Pancreas (tissue), 10 donors: ENCODE measurements around the gene RNF44. TPM values are rescaled to one million over a fixed set of nuclear protein-coding genes. Genes with fewer than 3 reads are reported as not detected.

Experiments used
- ATAC-seq, 4 donors: fragments of 200-7000 bp; cut with Tn5 transposase; one replicate each; pipeline versions ENCODE4 v1.8.0 to v1.9.1; 2020; ENCODE audit warnings: mild to moderate bottlenecking in 4 of 4, moderate library complexity in 4 of 4
- DNase-seq, 6 donors: peaks; one replicate each; pipeline ENCODE4 v3.0.0-alpha.2; 2020
- FAIRE-seq: peaks from 2 replicates; lab custom pipeline; 2012; peaks lifted over from hg19 to GRCh38; lab: Jason Lieb, UNC
- H3K27ac ChIP-seq, 4 donors: fragments of 200-600 bp; sonication (generic); 1 replicate in 3 of 4; 2 replicates in 1 of 4; pipeline versions ENCODE4 v1.5.0 to v1.8.0; 2020
- H3K27me3 ChIP-seq, 4 donors: fragments of 200-600 bp; one replicate each; pipeline ENCODE4 v1.8.0; 2021
- H3K36me3 ChIP-seq, 3 donors: fragments of 200-600 bp; sonication (generic) in 1 of 3; one replicate each; pipeline versions ENCODE4 v1.5.0 to v1.8.0; 2020 to 2021
- H3K4me1 ChIP-seq, 3 donors: fragments of 200-600 bp; one replicate each; pipeline ENCODE4 v1.8.0; 2021
- H3K4me3 ChIP-seq, 4 donors: fragments of 200-600 bp; sonication (generic) in 2 of 4; one replicate each; pipeline versions ENCODE4 v1.5.0 to v1.8.0; 2020 to 2021
- H3K9me3 ChIP-seq, 4 donors: fragments of 200-600 bp; one replicate each; pipeline ENCODE4 v1.8.0; 2021
- CTCF ChIP-seq, 4 donors: fragments of 200-600 bp; sonication (generic) in 3 of 4; IDR thresholded peaks; one replicate each; pipeline versions ENCODE4 v1.5.0 to v1.8.0; 2021; ENCODE audit warnings: antibody characterized with exemption in 4 of 4
- WGBS, 2 donors: extraction: QIAGEN DNeasy Blood & Tissue Kit; methylation state at CpG; one replicate each; pipeline ENCODE4 v1.1.7; 2013; 5-methylcytosine and 5-hydroxymethylcytosine counted together
- intact Hi-C, 3 donors: fragments of 100-400 bp; cut with DNase I; formaldehyde crosslinking; loops; one replicate each; pipeline versions ENCODE4 v1.11.1 to v1.14.2; 2022
- polyA plus RNA-seq, 2 donors: library from polyadenylated mRNA; stranded (reverse); fragments of 200-250 nt; gene quantifications; one replicate each; pipeline ENCODE4 v1.2.3, GENCODE V29; 2013
- total RNA-seq, 6 donors: library from RNA; stranded (reverse); fragmentation: NEBNext Ultra II Directional in 4 of 6; extraction: Animal tissue kit (Norgen Biotek cat#: 25700) in 4 of 6; gene quantifications; one replicate each; pipeline versions ENCODE4 v1.2.1 to v1.2.4, GENCODE V29; 2021 to 2023
- donor health status: healthy with polysubstance abuse.
- donor health status: DM: no; HTN: no; CAD: no; lungs with moderate emphysema.
- donor health status: DM: no; HTN: no; CAD: no.
- donor health status: control.
- donor health status: control.
- donor health status: Bipolar disorder and iron deficiency.
- donor health status: DM: yes; HTN: yes; CAD: no.
- donor health status: DM: no; HTN: no; CAD: no.
- donor health status: DM: no; HTN: no; CAD: no.
- donor health status: DM: yes; HTN: yes; CAD: no.

RNF44 gene
- total and polyA plus RNA-seq, 8 donors, result 13.8 to 36.6 (median 18.5) TPM

GRCh38 chr5:176514244-176514950 lies 22.8 kb downstream of the RNF44 start:
- H3K27me3 ChIP-seq, result no peaks in the 10 kb centered on the region
- H3K36me3 ChIP-seq, result no peaks in the 10 kb centered on the region
- TF ChIP-seq CTCF (IDR thresholded peaks at IDR 0.05), result no peak
- intact Hi-C loops, result no loop called here
- no peaks in the 10 kb centered on the region for H3K9me3 ChIP-seq
- 74 to 75% methylated on average over 11 of the region's 11 CpGs for WGBS, 2 donors
- ATAC-seq (no peak), FAIRE-seq (no peak), DNase-seq (no peak)
- no peak overlapping the region for H3K27ac ChIP-seq
- no peak overlapping the region for H3K4me3 ChIP-seq
- no peaks in the 10 kb centered on the region for H3K4me1 ChIP-seq

GRCh38 chr5:176513788-176514187 lies 23.4 kb downstream of the RNF44 start:
- H3K4me3 ChIP-seq, result no peak overlapping the region
- no peaks in the 10 kb centered on the region for H3K36me3 ChIP-seq
- no peak for FAIRE-seq
- intact Hi-C loops, result no loop called here
- H3K4me1 ChIP-seq, result no peaks in the 10 kb centered on the region
- 67 to 85% methylated on average over 12 of the region's 12 CpGs for WGBS, 2 donors
- no peaks in the 10 kb centered on the region for H3K27me3 ChIP-seq
- no peaks in the 10 kb centered on the region for H3K9me3 ChIP-seq
- TF ChIP-seq CTCF (IDR thresholded peaks at IDR 0.05), result no peak
- H3K27ac ChIP-seq, result no peak overlapping the region
- no peak for ATAC-seq
- DNase-seq, result no peak

GRCh38 chr5:176508603-176509002 lies 28.6 kb downstream of the RNF44 start:
- intact Hi-C loops, result no loop called here
- H3K36me3 ChIP-seq, result peaks cover 0 to 17% (median 14%) of the 10 kb centered on the region in 3 donors
- H3K9me3 ChIP-seq, result no peaks in the 10 kb centered on the region
- no peak overlapping the region for H3K27ac ChIP-seq
- no peak for TF ChIP-seq CTCF (IDR thresholded peaks at IDR 0.05)
- WGBS, 2 donors, result 84 to 86% methylated on average over 4 of the region's 4 CpGs
- FAIRE-seq, result no peak
- H3K4me3 ChIP-seq, result no peak overlapping the region
- DNase-seq, result no peak
- H3K27me3 ChIP-seq, result no peaks in the 10 kb centered on the region
- no peaks in the 10 kb centered on the region for H3K4me1 ChIP-seq
- ATAC-seq, result no peak

GRCh38 chr5:176507911-176508310 lies 29.3 kb downstream of the RNF44 start:
- Histone ChIP-seq H3K27me3 (no peaks in the 10 kb centered on the region), H3K4me3 (no peak overlapping the region), H3K36me3 (peaks cover 0 to 24% (median 14%) of the 10 kb centered on the region in 3 donors), H3K27ac (no peak overlapping the region), H3K4me1 (no peaks in the 10 kb centered on the region), H3K9me3 (no peaks in the 10 kb centered on the region)
- intact Hi-C loops, result no loop called here
- no peak for TF ChIP-seq CTCF (IDR thresholded peaks at IDR 0.05)
- ATAC-seq (no peak), FAIRE-seq (no peak), DNase-seq (no peak)
- 97 to 98% methylated on average over 2 of the region's 2 CpGs for WGBS, 2 donors

GRCh38 chr5:176503496-176503895 lies 33.7 kb downstream of the RNF44 start:
- no peaks in the 10 kb centered on the region for H3K9me3 ChIP-seq
- H3K27me3 ChIP-seq, result no peaks in the 10 kb centered on the region
- H3K36me3 ChIP-seq, result peaks cover 11 to 60% (median 32%) of the 10 kb centered on the region in 3 donors
- H3K4me1 ChIP-seq, result no peaks in the 10 kb centered on the region
- no peak overlapping the region for H3K4me3 ChIP-seq
- no peak for FAIRE-seq
- no peak for DNase-seq
- WGBS, 2 donors, result 96 to 97% methylated on average over 5 of the region's 5 CpGs
- TF ChIP-seq CTCF (IDR thresholded peaks at IDR 0.05), result no peak
- intact Hi-C loops, result no loop called here
- no peak for ATAC-seq
- no peak overlapping the region for H3K27ac ChIP-seq
